Umbilical cord (tissue), 2 donors: ENCODE data around the gene BCAS3. TPM values are rescaled to one million over a fixed set of nuclear protein-coding genes. Genes with fewer than 3 reads are reported as not detected.
A peak's percentile ranks its signal among the peaks of the same experiment; 100 is the strongest.
"Not testable (repeated sequence)": the region's sequence is repeated elsewhere in the genome, so short reads cannot be mapped to it uniquely, and the experiment has no call there.

Source experiments
- DNase-seq: peaks from one replicate; pipeline ENCODE4 v3.0.0-alpha.2; 2015; ENCODE audit warnings: low spot score
- total RNA-seq: library from RNA; depleted of rRNA; stranded (reverse); fragments of >200 nt; gene quantifications from one replicate; pipeline ENCODE4 v1.2.3, GENCODE V29; 2014; ENCODE audit warnings: low replicate concordance; ENCODE audit not compliant: insufficient read depth

The BCAS3 gene
- total RNA-seq, 1 donor from 2014 or later = 25.0 TPM

- DNase-seq = not testable (repeated sequence)
Measured at GRCh38 chr17:61357061-61357460, 679.4 kb downstream of the BCAS3 start.

GRCh38 chr17:61359513-61359912 is 681.9 kb downstream of the BCAS3 start:
- DNase-seq = not testable (repeated sequence)

GRCh38 chr17:61360318-61360943 is 682.8 kb downstream of the BCAS3 start:
- no peak for DNase-seq

- peak; percentile 79 for DNase-seq
Measured at GRCh38 chr17:61361084-61361483, 683.4 kb downstream of the BCAS3 start.

GRCh38 chr17:61362396-61362795 is 684.7 kb downstream of the BCAS3 start:
- DNase-seq = no peak

- DNase-seq = no peak
Measured at GRCh38 chr17:61362852-61363600, 685.4 kb downstream of the BCAS3 start.

- DNase-seq = no peak
Measured at GRCh38 chr17:61363601-61364462, 686.2 kb downstream of the BCAS3 start.

- DNase-seq = no peak
Measured at GRCh38 chr17:61364463-61364846, 686.8 kb downstream of the BCAS3 start.

- DNase-seq = no peak
Measured at GRCh38 chr17:61366076-61366714, 688.5 kb downstream of the BCAS3 start.

- DNase-seq = peak; percentile 89
Measured at GRCh38 chr17:61366715-61367413, 689.2 kb downstream of the BCAS3 start.

- no peak for DNase-seq
Measured at GRCh38 chr17:61368049-61368831, 690.6 kb downstream of the BCAS3 start.

- no peak for DNase-seq
Measured at GRCh38 chr17:61368832-61369450, 691.3 kb downstream of the BCAS3 start.

GRCh38 chr17:61369751-61370150 is 692.1 kb downstream of the BCAS3 start:
- no peak for DNase-seq

GRCh38 chr17:61371179-61371578 is 693.5 kb downstream of the BCAS3 start:
- DNase-seq = no peak

- DNase-seq = no peak
Measured at GRCh38 chr17:61371606-61372005, 694.0 kb downstream of the BCAS3 start.

GRCh38 chr17:61372436-61372835 is 694.8 kb downstream of the BCAS3 start:
- DNase-seq = no peak

GRCh38 chr17:61376931-61377838 is 699.5 kb downstream of the BCAS3 start:
- no peak for DNase-seq

GRCh38 chr17:61378658-61379456 is 701.2 kb downstream of the BCAS3 start:
- DNase-seq = no peak
